Measurements from ENCODE around the gene FNIP2.
"Not testable (repeated sequence)": the region's sequence is repeated elsewhere in the genome, so short reads cannot be mapped to it uniquely, and the experiment has no call there.

- not testable (repeated sequence) for TF ChIP-seq ZNF626 (tag by site-specific recombination; IDR thresholded peaks at IDR 0.05); ZNF561 (tag by site-specific recombination; IDR thresholded peaks at IDR 0.05; ENCODE audit: borderline replicate concordance); ZNF37A (tag by site-specific recombination; IDR thresholded peaks at IDR 0.05); ZNF791 (tag by site-specific recombination; IDR thresholded peaks at IDR 0.05); ZBTB1 (tag by site-specific recombination; IDR thresholded peaks at IDR 0.05); ATF2 (tag by site-specific recombination; IDR thresholded peaks at IDR 0.05; ENCODE audit: low read depth); ZNF292 (tag by site-specific recombination; IDR thresholded peaks at IDR 0.05; ENCODE audit: borderline replicate concordance, low read depth)
- TF ChIP-seq, protein P1, sequence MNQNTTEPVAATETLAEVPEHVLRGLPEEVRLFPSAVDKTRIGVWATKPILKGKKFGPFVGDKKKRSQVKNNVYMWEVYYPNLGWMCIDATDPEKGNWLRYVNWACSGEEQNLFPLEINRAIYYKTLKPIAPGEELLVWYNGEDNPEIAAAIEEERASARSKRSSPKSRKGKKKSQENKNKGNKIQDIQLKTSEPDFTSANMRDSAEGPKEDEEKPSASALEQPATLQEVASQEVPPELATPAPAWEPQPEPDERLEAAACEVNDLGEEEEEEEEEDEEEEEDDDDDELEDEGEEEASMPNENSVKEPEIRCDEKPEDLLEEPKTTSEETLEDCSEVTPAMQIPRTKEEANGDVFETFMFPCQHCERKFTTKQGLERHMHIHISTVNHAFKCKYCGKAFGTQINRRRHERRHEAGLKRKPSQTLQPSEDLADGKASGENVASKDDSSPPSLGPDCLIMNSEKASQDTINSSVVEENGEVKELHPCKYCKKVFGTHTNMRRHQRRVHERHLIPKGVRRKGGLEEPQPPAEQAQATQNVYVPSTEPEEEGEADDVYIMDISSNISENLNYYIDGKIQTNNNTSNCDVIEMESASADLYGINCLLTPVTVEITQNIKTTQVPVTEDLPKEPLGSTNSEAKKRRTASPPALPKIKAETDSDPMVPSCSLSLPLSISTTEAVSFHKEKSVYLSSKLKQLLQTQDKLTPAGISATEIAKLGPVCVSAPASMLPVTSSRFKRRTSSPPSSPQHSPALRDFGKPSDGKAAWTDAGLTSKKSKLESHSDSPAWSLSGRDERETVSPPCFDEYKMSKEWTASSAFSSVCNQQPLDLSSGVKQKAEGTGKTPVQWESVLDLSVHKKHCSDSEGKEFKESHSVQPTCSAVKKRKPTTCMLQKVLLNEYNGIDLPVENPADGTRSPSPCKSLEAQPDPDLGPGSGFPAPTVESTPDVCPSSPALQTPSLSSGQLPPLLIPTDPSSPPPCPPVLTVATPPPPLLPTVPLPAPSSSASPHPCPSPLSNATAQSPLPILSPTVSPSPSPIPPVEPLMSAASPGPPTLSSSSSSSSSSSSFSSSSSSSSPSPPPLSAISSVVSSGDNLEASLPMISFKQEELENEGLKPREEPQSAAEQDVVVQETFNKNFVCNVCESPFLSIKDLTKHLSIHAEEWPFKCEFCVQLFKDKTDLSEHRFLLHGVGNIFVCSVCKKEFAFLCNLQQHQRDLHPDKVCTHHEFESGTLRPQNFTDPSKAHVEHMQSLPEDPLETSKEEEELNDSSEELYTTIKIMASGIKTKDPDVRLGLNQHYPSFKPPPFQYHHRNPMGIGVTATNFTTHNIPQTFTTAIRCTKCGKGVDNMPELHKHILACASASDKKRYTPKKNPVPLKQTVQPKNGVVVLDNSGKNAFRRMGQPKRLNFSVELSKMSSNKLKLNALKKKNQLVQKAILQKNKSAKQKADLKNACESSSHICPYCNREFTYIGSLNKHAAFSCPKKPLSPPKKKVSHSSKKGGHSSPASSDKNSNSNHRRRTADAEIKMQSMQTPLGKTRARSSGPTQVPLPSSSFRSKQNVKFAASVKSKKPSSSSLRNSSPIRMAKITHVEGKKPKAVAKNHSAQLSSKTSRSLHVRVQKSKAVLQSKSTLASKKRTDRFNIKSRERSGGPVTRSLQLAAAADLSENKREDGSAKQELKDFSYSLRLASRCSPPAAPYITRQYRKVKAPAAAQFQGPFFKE (tag by site-specific recombination; IDR thresholded peaks at IDR 0.05; ENCODE audit: borderline replicate concordance), result not testable (repeated sequence)
- TF ChIP-seq, protein P2, sequence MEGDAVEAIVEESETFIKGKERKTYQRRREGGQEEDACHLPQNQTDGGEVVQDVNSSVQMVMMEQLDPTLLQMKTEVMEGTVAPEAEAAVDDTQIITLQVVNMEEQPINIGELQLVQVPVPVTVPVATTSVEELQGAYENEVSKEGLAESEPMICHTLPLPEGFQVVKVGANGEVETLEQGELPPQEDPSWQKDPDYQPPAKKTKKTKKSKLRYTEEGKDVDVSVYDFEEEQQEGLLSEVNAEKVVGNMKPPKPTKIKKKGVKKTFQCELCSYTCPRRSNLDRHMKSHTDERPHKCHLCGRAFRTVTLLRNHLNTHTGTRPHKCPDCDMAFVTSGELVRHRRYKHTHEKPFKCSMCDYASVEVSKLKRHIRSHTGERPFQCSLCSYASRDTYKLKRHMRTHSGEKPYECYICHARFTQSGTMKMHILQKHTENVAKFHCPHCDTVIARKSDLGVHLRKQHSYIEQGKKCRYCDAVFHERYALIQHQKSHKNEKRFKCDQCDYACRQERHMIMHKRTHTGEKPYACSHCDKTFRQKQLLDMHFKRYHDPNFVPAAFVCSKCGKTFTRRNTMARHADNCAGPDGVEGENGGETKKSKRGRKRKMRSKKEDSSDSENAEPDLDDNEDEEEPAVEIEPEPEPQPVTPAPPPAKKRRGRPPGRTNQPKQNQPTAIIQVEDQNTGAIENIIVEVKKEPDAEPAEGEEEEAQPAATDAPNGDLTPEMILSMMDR (tag by site-specific recombination; IDR thresholded peaks at IDR 0.05), result not testable (repeated sequence)
Measured at GRCh38 chr4:158759539-158759938, 9.3 kb upstream of the FNIP2 start.
